ENCODE results near the gene CATSPER3. TPM values are rescaled to one million over a fixed set of nuclear protein-coding genes. Genes with fewer than 3 reads are reported as not detected.
A peak's percentile ranks its signal among the peaks of the same experiment; 100 is the strongest.

Gene CATSPER3
- total and polyA plus RNA-seq, 2 of the 13 experiments (the other 11 are each of a cell fraction or from before 2014, with no cell fraction given) = 0.33 to 0.37 TPM

DNA sequence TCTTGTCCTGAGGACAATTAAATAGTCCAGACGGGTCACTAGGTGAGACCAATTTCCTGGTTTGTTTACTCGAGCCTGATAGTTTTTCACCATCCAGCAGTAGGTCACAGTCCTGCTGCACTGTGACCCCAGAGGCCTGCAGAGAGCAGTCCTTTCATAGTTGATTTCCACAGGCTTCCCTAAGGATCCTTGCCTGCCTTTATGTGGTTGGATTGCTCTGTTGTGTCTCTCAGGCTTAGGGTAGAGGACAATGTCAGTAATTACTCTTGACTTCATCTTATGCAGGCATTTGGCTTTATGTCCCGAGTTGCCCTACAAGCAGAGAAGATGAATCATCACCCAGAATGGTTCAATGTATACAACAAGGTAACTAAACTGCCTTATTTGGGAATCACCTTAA is 9.0 kb upstream of the CATSPER3 start (continued):
- TF ChIP-seq TEF (CRISPR knock-in tag; IDR thresholded peaks at IDR 0.05) (no peak), ZNF367 (CRISPR knock-in tag; IDR thresholded peaks at IDR 0.05; ENCODE audit: borderline replicate concordance) (no peak), ZNF24 (IDR thresholded peaks at IDR 0.05) (no peak), ZNF251 (CRISPR knock-in tag; IDR thresholded peaks at IDR 0.05) (no peak), TBX3 (IDR thresholded peaks at IDR 0.05; ENCODE audit: borderline replicate concordance) (no peak), SMARCC2 (IDR thresholded peaks at IDR 0.05) (no peak), ZNF446 (CRISPR knock-in tag; IDR thresholded peaks at IDR 0.05) (no peak), KDM3A (CRISPR knock-in tag; IDR thresholded peaks at IDR 0.05; ENCODE audit: low read depth) (no peak), ZNF740 (CRISPR knock-in tag; IDR thresholded peaks at IDR 0.05) (no peak), PHF20 (CRISPR knock-in tag; IDR thresholded peaks at IDR 0.05) (no peak), ELF4 (CRISPR knock-in tag; IDR thresholded peaks at IDR 0.05; ENCODE audit: borderline replicate concordance) (no peak), ZNF775 (CRISPR knock-in tag; IDR thresholded peaks at IDR 0.05; ENCODE audit: borderline replicate concordance) (no peak), TBX2 (CRISPR knock-in tag; IDR thresholded peaks at IDR 0.05; ENCODE audit: borderline replicate concordance) (peak; percentile 75; the same call in 1 of the 2 replicates), MED8 (CRISPR knock-in tag; IDR thresholded peaks at IDR 0.05; ENCODE audit: insufficient replicate concordance) (no peak), SAP130 (CRISPR knock-in tag; IDR thresholded peaks at IDR 0.05; ENCODE audit: low read depth) (no peak), FLYWCH1 (CRISPR knock-in tag; IDR thresholded peaks at IDR 0.05) (no peak), REPIN1 (CRISPR knock-in tag; IDR thresholded peaks at IDR 0.05; ENCODE audit: borderline replicate concordance, low read depth) (no peak), ZNF616 (CRISPR knock-in tag; IDR thresholded peaks at IDR 0.05; ENCODE audit: low read depth) (no peak), ZNF33B (CRISPR knock-in tag; IDR thresholded peaks at IDR 0.05) (no peak), MEF2D (CRISPR knock-in tag; IDR thresholded peaks at IDR 0.05) (no peak), PPARG (CRISPR knock-in tag; conservative IDR thresholded peaks at IDR 0.05) (peak; percentile 69), SRY (CRISPR knock-in tag; IDR thresholded peaks at IDR 0.05) (no peak)
- TF ChIP-seq, protein P1, sequence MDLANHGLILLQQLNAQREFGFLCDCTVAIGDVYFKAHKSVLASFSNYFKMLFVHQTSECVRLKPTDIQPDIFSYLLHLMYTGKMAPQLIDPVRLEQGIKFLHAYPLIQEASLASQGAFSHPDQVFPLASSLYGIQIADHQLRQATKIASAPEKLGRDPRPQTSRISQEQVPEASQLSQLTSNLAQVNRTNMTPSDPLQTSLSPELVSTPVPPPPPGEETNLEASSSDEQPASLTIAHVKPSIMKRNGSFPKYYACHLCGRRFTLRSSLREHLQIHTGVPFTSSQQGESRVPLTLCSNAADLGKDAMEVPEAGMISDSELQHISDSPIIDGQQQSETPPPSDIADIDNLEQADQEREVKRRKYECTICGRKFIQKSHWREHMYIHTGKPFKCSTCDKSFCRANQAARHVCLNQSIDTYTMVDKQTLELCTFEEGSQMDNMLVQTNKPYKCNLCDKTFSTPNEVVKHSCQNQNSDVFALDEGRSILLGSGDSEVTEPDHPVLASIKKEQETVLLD (CRISPR knock-in tag; IDR thresholded peaks at IDR 0.05; ENCODE audit: low read depth) = no peak
- TF ChIP-seq, protein P2, sequence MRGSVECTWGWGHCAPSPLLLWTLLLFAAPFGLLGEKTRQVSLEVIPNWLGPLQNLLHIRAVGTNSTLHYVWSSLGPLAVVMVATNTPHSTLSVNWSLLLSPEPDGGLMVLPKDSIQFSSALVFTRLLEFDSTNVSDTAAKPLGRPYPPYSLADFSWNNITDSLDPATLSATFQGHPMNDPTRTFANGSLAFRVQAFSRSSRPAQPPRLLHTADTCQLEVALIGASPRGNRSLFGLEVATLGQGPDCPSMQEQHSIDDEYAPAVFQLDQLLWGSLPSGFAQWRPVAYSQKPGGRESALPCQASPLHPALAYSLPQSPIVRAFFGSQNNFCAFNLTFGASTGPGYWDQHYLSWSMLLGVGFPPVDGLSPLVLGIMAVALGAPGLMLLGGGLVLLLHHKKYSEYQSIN (CRISPR knock-in tag; IDR thresholded peaks at IDR 0.05; ENCODE audit: borderline replicate concordance) = no peak
- TF ChIP-seq, protein P3, sequence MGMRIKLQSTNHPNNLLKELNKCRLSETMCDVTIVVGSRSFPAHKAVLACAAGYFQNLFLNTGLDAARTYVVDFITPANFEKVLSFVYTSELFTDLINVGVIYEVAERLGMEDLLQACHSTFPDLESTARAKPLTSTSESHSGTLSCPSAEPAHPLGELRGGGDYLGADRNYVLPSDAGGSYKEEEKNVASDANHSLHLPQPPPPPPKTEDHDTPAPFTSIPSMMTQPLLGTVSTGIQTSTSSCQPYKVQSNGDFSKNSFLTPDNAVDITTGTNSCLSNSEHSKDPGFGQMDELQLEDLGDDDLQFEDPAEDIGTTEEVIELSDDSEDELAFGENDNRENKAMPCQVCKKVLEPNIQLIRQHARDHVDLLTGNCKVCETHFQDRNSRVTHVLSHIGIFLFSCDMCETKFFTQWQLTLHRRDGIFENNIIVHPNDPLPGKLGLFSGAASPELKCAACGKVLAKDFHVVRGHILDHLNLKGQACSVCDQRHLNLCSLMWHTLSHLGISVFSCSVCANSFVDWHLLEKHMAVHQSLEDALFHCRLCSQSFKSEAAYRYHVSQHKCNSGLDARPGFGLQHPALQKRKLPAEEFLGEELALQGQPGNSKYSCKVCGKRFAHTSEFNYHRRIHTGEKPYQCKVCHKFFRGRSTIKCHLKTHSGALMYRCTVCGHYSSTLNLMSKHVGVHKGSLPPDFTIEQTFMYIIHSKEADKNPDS (CRISPR knock-in tag; IDR thresholded peaks at IDR 0.05) = no peak
- TF ChIP-seq, protein P4, sequence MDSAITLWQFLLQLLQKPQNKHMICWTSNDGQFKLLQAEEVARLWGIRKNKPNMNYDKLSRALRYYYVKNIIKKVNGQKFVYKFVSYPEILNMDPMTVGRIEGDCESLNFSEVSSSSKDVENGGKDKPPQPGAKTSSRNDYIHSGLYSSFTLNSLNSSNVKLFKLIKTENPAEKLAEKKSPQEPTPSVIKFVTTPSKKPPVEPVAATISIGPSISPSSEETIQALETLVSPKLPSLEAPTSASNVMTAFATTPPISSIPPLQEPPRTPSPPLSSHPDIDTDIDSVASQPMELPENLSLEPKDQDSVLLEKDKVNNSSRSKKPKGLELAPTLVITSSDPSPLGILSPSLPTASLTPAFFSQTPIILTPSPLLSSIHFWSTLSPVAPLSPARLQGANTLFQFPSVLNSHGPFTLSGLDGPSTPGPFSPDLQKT (CRISPR knock-in tag; IDR thresholded peaks at IDR 0.05; ENCODE audit: borderline replicate concordance) = no peak
